Nephron (organoid): ENCODE measurements around the gene MRPL22.
A peak's percentile ranks its signal among the peaks of the same experiment; 100 is the strongest.

Source experiments
- H3K27ac Mint-ChIP-seq, 3 experiments: 2 replicates each; pipeline ENCODE4 v1.8.0; 2020; ENCODE audit warnings: mixed read lengths in 3 of 3, mild to moderate bottlenecking in 2 of 3, moderate library complexity in 1 of 3
- H3K27me3 Mint-ChIP-seq: 2 replicates; pipeline ENCODE4 v1.8.0; 2021; ENCODE audit warnings: low read depth, mild to moderate bottlenecking, moderate library complexity, mixed read lengths
- H3K36me3 Mint-ChIP-seq: 2 replicates; pipeline ENCODE4 v1.8.0; 2020; ENCODE audit warnings: low read depth, mixed read lengths
- H3K4me1 Mint-ChIP-seq: 2 replicates; pipeline ENCODE4 v1.8.0; 2020; ENCODE audit warnings: mixed read lengths
- H3K4me3 Mint-ChIP-seq, 3 experiments: 2 replicates each; pipeline ENCODE4 v1.8.0; 2020; ENCODE audit warnings: mild to moderate bottlenecking in 3 of 3, mixed read lengths in 3 of 3, moderate library complexity in 2 of 3
- H3K9me3 Mint-ChIP-seq: 2 replicates; pipeline ENCODE4 v1.8.0; 2020; ENCODE audit warnings: mixed read lengths
- TF ChIP-seq, protein P1 (sequence below), 3 experiments: fragments of 200-600 bp; sonication (generic); IDR thresholded peaks; one replicate each; pipeline ENCODE4 v1.5.0; 2021; ENCODE audit warnings: antibody characterized with exemption in 3 of 3; ENCODE audit not compliant: unreplicated experiment in 3 of 3

Gene MRPL22

DNA sequence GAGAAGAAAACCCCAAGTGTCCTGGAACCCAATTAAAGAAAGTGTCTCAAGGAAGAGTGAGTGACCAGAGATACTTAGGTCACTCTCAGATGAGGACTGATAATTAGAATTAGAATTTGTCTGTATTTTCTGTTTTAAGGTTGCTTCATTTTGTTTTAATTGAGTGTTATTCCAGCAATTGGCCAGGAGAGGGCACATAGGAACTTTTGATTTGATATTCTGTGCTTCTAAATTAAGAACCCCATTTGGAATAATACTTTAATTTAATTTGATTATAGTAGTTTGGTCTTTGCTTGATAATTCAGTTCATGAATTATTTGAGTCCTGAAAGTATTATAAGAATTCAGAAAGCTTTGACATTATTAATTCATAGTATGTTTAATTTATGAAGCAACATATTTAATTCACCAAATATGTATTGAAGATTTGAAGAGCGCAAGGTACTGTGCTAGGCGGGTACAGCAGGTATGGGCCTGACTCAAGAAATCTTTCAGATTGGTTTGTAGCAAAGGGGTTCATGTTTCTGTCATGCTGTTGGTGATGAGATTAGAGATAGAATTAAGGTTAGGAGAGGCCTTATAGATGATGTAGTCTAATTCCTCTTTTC is 4.9 kb downstream of the MRPL22 start:
- Mint-ChIP-seq H3K9me3 (no peaks in the 10 kb centered on the region), H3K27ac (no peak overlapping the region), H3K4me1 (peaks cover 10% of the 10 kb centered on the region), H3K27me3 (no peaks in the 10 kb centered on the region), H3K36me3 (peaks cover 11% of the 10 kb centered on the region), H3K4me3 (no peak overlapping the region)
- TF ChIP-seq, protein P1, sequence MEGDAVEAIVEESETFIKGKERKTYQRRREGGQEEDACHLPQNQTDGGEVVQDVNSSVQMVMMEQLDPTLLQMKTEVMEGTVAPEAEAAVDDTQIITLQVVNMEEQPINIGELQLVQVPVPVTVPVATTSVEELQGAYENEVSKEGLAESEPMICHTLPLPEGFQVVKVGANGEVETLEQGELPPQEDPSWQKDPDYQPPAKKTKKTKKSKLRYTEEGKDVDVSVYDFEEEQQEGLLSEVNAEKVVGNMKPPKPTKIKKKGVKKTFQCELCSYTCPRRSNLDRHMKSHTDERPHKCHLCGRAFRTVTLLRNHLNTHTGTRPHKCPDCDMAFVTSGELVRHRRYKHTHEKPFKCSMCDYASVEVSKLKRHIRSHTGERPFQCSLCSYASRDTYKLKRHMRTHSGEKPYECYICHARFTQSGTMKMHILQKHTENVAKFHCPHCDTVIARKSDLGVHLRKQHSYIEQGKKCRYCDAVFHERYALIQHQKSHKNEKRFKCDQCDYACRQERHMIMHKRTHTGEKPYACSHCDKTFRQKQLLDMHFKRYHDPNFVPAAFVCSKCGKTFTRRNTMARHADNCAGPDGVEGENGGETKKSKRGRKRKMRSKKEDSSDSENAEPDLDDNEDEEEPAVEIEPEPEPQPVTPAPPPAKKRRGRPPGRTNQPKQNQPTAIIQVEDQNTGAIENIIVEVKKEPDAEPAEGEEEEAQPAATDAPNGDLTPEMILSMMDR (IDR thresholded peaks at IDR 0.05; ENCODE audit: unreplicated experiment in 3 of 3): peak; percentile 57 to 74 (median 66)

DNA sequence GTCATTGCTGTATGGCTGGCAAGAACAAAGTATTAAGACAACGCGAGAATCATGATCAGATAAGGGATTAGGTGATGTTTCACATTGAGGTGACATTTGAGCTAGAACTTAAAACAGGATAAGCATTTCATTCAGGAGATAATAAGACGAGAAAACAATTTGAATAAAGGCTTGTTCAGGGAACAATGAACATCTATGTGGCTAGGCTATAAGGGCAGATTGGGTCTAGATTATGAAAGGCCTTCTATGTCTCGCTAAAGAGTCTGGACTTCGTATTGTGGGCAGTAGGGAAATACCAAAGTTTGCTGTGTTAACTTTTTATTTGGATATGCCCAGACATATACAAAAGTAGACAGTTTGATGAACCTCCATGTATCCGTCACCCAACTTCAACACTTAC is 6.9 kb downstream of the MRPL22 start:
- H3K27me3 Mint-ChIP-seq: no peaks in the 10 kb centered on the region
- H3K9me3 Mint-ChIP-seq: no peaks in the 10 kb centered on the region
- TF ChIP-seq, protein P1 (IDR thresholded peaks at IDR 0.05; ENCODE audit: unreplicated experiment in 3 of 3): no peak
- peaks cover 14% of the 10 kb centered on the region for H3K36me3 Mint-ChIP-seq
- H3K4me3 Mint-ChIP-seq: no peak overlapping the region
- peaks cover under 1% of the 10 kb centered on the region for H3K4me1 Mint-ChIP-seq
- no peak overlapping the region for H3K27ac Mint-ChIP-seq

DNA sequence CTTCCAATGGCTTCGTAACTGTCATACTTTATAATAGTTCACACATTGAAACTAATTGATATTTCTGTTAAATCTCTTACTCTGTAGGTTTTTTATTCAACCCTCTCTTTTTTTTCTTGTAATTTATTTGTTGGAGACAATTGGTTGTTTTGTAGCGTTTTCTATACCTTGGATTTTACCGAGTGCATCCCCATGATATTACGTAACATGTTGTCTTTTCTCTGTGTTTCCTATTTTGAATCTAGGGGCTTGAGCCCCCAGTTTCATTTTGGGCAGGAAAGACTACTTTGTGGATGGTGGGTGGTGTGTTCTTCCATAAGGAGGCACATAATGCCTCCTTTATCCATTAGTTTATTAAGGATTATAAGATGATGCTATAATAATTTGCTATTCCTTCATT is 7.4 kb downstream of the MRPL22 start:
- Mint-ChIP-seq H3K27ac (no peak overlapping the region), H3K4me3 (no peak overlapping the region), H3K4me1 (no peaks in the 10 kb centered on the region), H3K9me3 (no peaks in the 10 kb centered on the region), H3K36me3 (peaks cover 15% of the 10 kb centered on the region), H3K27me3 (no peaks in the 10 kb centered on the region)
- TF ChIP-seq, protein P1 (IDR thresholded peaks at IDR 0.05; ENCODE audit: unreplicated experiment in 3 of 3): no peak

DNA sequence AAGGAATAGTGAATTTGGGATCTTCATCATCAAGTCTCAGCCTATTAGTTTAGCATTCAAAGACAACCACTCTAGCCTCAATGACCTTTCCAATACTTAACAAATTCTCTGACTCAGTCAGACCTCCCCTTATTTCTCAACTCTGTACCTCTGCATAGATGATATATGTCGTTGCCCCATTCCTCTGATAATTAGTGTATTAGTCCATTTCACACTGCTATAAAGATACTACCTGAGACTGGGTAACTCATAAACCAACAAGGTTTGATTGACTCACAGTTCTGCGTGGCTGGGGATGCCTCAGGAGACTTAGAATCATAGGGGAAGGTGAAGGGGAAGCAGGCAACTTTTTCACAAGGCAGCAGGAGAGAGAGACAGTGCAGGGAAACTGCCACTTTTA is 8.9 kb downstream of the MRPL22 start:
- Mint-ChIP-seq H3K4me1 (no peaks in the 10 kb centered on the region), H3K36me3 (peaks cover 18% of the 10 kb centered on the region), H3K27me3 (no peaks in the 10 kb centered on the region), H3K27ac (no peak overlapping the region), H3K4me3 (no peak overlapping the region), H3K9me3 (no peaks in the 10 kb centered on the region)
- TF ChIP-seq, protein P1 (IDR thresholded peaks at IDR 0.05; ENCODE audit: unreplicated experiment in 3 of 3): no peak

DNA sequence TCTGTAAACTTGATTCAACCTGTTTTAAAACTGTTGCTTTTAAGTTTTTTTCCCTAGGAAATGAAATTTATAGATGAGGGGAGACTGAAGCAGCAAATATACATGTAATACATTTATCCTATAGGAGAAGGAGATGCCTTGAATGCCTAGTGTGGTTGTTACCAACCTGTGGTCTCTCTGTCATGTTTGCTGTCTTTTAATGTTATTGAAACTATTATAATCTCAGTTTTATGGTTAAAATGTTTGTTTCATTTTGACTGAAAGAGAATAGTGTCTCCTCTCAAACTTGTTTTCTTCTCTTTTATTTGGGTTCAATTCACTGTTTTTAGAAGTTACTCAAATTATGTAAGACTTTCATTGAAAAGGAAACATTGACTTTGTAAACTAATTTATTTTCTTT is 15.8 kb downstream of the MRPL22 start:
- Mint-ChIP-seq H3K4me3 (no peak overlapping the region), H3K36me3 (peaks cover 37% of the 10 kb centered on the region), H3K27me3 (no peaks in the 10 kb centered on the region), H3K9me3 (no peaks in the 10 kb centered on the region), H3K27ac (no peak overlapping the region), H3K4me1 (no peaks in the 10 kb centered on the region)
- TF ChIP-seq, protein P1 (IDR thresholded peaks at IDR 0.05; ENCODE audit: unreplicated experiment in 3 of 3): no peak

DNA sequence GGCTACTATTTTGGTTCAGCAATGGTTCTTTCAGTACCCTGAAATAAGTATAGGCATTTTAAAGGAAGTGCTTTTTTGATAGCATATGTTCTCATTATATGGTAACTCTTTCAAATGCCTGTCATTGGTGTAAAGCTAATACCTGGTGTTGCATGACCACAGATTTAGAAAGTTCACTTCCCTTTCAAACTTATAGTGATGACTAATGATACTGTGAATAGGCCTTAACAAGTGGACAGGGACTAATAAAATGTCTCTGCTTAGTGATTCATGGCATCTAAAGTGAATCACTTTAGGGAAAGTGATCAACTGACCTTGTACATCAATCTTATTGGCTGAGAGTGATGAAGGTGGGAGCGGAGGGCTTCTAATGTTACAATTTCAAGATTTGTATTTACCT is 21.6 kb downstream of the MRPL22 start:
- H3K4me3 Mint-ChIP-seq: no peak overlapping the region
- H3K9me3 Mint-ChIP-seq: no peaks in the 10 kb centered on the region
- no peak overlapping the region for H3K27ac Mint-ChIP-seq
- no peaks in the 10 kb centered on the region for H3K4me1 Mint-ChIP-seq
- TF ChIP-seq, protein P1 (IDR thresholded peaks at IDR 0.05; ENCODE audit: unreplicated experiment in 3 of 3): no peak
- H3K27me3 Mint-ChIP-seq: no peaks in the 10 kb centered on the region
- H3K36me3 Mint-ChIP-seq: peaks cover 50% of the 10 kb centered on the region
